Esophagus muscularis mucosa (tissue), 4 donors: ENCODE data around the gene GRB2.
"Not testable (repeated sequence)": the region's sequence is repeated elsewhere in the genome, so short reads cannot be mapped to it uniquely, and the experiment has no call there.

Source experiments
- CTCF ChIP-seq, 3 experiments: fragments of 200-600 bp in 2 of 3; fragments of 450-650 bp in 1 of 3; sonication (generic) in 2 of 3; IDR thresholded peaks; one replicate each; pipeline ENCODE4 v1.5.1; 2017 to 2019; ENCODE audit warnings: antibody characterized with exemption in 3 of 3, mild to moderate bottlenecking in 2 of 3, moderate library complexity in 1 of 3
- EP300 ChIP-seq: sonication (generic); formaldehyde crosslinking; IDR thresholded peaks from one replicate; pipeline ENCODE4 v1.6.1; 2017; ENCODE audit warnings: antibody characterized with exemption
- POLR2A ChIP-seq: fragments of 450-650 bp; IDR thresholded peaks from one replicate; pipeline ENCODE4 v1.6.1; 2017; ENCODE audit warnings: antibody characterized with exemption, moderate library complexity, mild to moderate bottlenecking, low read depth

- not testable (repeated sequence) for TF ChIP-seq CTCF (IDR thresholded peaks at IDR 0.05); EP300; POLR2A
These were observed 59.1 kb downstream of the GRB2 start for GRCh38 chr17:75346368-75346767.
